GM18526 (cell line): ENCODE results near the gene CSF3R.

Experiments
- POLR2A ChIP-seq: IDR thresholded peaks from 3 replicates; pipeline ENCODE4 v1.6.1; 2011; ENCODE audit not compliant: insufficient read length; ENCODE audit errors: extremely low read depth

CSF3R gene

DNA sequence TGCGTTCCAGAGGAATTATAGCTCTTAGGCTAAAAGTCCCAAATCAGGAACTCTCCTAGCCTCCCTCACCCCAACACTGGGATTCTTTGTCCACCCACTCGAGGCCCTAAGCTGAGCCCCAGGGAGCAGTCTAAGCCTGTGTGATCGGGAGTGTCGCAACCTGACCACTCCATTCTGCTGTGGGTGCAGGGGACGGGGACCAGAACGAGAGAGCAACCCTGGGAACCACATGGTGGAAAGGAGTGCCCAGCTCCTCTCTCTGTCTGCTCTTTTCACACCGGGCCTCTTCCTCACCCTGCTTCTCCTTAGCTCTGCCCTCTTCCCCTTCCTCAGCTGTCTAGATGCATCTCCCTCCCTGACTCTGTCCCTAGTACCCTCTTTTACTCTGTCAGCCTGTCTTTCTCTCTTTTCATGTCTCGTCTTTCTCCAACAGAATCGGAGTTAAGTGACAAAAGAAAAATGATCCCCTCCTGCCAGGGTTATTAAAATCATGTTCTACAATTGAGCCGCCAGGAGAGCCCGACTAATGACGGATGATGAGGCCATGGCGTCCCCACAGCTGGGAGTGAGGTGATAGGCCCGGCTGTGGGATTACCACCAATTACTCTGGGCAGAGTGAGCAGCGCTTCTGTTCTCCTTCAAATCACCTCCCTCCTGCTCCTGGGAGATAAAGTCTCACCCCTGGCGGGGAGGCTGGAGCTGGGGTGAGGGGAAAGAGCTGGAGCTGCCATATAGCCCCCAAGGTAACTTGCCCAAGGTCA, 34.5 kb upstream of the CSF3R start:
- no peak for TF ChIP-seq POLR2A

DNA sequence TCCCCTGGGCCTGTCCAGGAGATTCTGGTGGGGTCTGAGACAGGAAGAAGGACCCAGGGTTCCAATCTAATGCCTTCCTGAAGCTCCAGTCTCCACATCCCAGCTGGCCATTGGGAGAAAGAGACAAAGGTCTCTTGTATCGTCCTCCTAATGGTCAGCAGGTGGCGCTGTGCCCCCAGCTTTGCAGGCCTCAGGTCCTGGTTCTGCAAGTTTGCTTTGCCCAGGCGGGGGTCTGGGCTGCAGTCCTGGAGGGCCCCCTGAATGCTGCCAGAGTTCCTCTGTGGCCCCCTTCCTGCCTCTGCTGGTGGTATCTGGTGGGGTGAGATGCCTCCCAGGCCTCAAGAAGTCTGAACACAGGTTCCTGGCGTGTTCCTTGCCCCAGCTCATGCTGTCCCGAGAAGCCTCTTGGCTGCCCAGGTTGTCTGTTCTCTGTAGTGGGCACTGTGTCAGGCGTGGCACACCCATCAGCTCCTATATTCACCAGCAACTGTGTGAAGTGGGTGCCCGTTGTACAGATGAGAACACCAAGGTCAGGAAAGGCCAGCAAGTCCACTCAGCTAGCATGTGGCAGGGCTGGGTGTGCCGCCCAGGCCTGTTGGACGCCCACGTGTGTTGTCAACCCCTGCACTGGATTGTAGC, 33.8 kb upstream of the CSF3R start:
- TF ChIP-seq POLR2A, result no peak

GRCh38 chr1:36515315-36516138, 32.8 kb upstream of the CSF3R start:
- no peak for TF ChIP-seq POLR2A

- TF ChIP-seq POLR2A, result no peak
Measured at GRCh38 chr1:36514501-36514900, 31.8 kb upstream of the CSF3R start.

DNA sequence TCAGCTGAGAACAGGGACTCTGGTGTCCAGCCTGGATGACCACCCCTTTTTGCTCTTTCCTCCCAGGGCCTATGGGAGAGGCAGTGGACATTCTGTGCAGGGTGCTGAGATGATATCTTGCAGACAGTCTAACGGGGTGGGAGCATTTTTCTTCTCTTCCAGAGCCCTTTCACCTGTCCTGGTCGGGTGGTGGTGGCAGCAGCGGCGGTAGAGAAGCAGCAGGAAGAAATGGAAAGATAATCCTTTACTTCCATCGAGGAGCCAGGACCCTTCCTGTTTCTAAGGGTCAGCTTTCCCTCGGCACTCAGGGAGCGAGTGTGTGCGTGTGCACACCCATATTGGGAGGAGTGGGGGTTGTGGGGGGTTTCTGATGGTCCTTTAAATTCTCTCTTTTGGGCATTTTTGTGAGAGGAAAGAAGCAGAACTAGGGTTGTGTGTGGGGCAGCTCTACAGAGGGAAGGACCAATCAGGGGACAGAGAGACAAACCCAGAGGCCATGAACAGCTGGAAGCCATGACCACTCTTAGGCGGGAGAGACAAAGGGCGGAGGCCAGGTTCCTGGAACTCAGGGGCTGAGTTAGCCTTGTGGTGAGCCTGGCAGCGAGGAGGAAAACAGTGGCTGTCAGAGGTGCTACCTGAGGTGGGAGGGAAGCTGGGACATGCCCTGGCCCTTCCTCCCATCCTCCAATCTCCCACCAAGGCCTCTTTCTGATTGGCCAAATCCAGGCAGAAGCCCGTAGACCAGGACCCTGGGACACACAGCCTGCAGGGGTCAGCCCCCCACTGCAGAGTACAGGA, 31.2 kb upstream of the CSF3R start:
- TF ChIP-seq POLR2A, result no peak

DNA sequence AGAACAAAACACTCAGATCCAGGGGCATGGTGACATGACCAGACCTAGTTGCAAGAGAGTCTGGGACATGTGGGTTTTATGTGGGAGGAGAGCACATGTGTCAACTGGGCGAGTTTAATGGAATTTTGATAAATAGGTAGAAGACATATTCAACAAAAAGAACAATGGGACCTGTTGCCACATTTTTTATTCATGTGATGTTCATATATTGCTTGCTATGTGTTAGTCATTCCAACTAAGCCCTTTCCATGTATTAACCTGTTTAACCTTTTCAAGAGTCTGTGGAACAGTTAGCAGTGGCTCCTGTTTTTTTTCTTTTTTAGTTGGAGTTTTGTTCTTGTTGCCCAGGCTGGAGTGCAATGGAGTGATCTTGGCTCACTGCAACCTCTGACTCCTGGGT, 30.1 kb upstream of the CSF3R start:
- no peak for TF ChIP-seq POLR2A

GRCh38 chr1:36511804-36512798, 29.4 kb upstream of the CSF3R start:
- TF ChIP-seq POLR2A, result no peak

GRCh38 chr1:36510418-36510817, 27.7 kb upstream of the CSF3R start:
- no peak for TF ChIP-seq POLR2A

DNA sequence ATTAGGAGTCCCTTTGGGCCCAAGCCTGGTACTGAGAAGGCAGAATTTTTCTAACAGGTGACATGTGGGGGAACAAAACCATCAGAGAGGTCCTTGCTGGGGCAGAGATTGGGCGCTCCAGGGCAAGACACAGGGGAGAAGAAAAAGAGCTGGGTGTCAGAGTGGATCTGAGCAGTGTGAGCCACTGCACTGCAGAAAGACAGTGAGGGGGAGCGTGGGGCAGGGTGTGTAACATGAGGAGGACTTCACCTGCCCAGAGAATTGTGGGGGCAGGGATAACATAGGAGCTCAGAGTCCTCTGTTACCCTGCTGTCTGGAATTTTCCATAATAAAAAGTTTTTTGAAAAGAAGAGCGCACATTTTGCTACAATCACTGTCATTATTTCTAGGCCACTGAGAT, 25.5 kb upstream of the CSF3R start:
- TF ChIP-seq POLR2A, result no peak

- no peak for TF ChIP-seq POLR2A
Measured at GRCh38 chr1:36506276-36506920, 23.7 kb upstream of the CSF3R start.

- no peak for TF ChIP-seq POLR2A
Measured at GRCh38 chr1:36503733-36504132, 21.0 kb upstream of the CSF3R start.

DNA sequence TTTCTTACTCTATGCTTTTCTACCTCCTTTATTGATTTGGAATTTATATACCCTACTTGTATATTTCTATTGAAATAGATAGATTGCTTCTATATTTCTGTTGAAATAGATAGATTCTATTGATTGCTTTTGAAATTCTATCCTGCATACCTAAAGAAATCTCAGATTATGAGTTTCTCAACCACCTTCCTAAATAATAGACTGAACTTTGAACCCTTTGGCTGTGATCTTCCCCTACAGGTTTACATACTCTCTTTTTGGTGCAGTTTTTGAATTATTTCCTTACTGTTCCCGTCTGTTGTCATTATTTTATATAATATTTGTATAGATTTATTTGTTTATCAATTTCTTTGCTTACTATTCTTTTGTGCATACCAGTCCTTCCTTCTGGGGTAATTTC, 20.4 kb upstream of the CSF3R start:
- TF ChIP-seq POLR2A, result no peak

GRCh38 chr1:36502616-36503015, 19.9 kb upstream of the CSF3R start:
- no peak for TF ChIP-seq POLR2A
